ENCODE data around the gene CDYL2.

CDYL2 gene

GRCh38 chr16:80594756-80595155 is 209.6 kb downstream of the CDYL2 start:
- ATAC-seq (no peak), DNase-seq (no peak)
- no peak overlapping the region for H3K4me3 Mint-ChIP-seq
- peaks cover 23% of the 10 kb centered on the region for H3K4me1 Mint-ChIP-seq
- peaks cover 15% of the 10 kb centered on the region for H3K36me3 Mint-ChIP-seq (ENCODE audit: low read depth)
- H3K27ac Mint-ChIP-seq = no peak overlapping the region
- H3K9me3 Mint-ChIP-seq = peaks cover 11% of the 10 kb centered on the region
- peaks cover 17% of the 10 kb centered on the region for H3K27me3 Mint-ChIP-seq

- H3K9me3 Mint-ChIP-seq = peaks cover 19% of the 10 kb centered on the region
- H3K27me3 Mint-ChIP-seq = peaks cover 34% of the 10 kb centered on the region
- no peak overlapping the region for H3K4me3 Mint-ChIP-seq
- peaks cover 19% of the 10 kb centered on the region for H3K36me3 Mint-ChIP-seq (ENCODE audit: low read depth)
- ATAC-seq = no peak
- peaks cover 23% of the 10 kb centered on the region for H3K4me1 Mint-ChIP-seq
- DNase-seq = no peak
- no peak overlapping the region for H3K27ac Mint-ChIP-seq
These were observed 212.1 kb downstream of the CDYL2 start for GRCh38 chr16:80592273-80592672.

GRCh38 chr16:80591071-80591915 is 213.1 kb downstream of the CDYL2 start:
- Mint-ChIP-seq H3K4me1 (peaks cover 30% of the 10 kb centered on the region), H3K9me3 (peaks cover 13% of the 10 kb centered on the region), H3K27me3 (peaks cover 27% of the 10 kb centered on the region), H3K36me3 (ENCODE audit: low read depth) (peaks cover 12% of the 10 kb centered on the region), H3K27ac (peak overlapping the region; percentile 40), H3K4me3 (peak overlapping the region; percentile 13)
- DNase-seq = peak; percentile 11
- ATAC-seq = peak; percentile 88

GRCh38 chr16:80587071-80587470 is 217.3 kb downstream of the CDYL2 start:
- no peak overlapping the region for H3K27ac Mint-ChIP-seq
- peaks cover 55% of the 10 kb centered on the region for H3K4me1 Mint-ChIP-seq
- DNase-seq = no peak
- peaks cover 21% of the 10 kb centered on the region for H3K27me3 Mint-ChIP-seq
- H3K9me3 Mint-ChIP-seq = peaks cover 12% of the 10 kb centered on the region
- no peak overlapping the region for H3K4me3 Mint-ChIP-seq
- ATAC-seq = no peak
- H3K36me3 Mint-ChIP-seq (ENCODE audit: low read depth) = peaks cover 4% of the 10 kb centered on the region

GRCh38 chr16:80586476-80586875 is 217.9 kb downstream of the CDYL2 start:
- DNase-seq (no peak), ATAC-seq (no peak)
- Mint-ChIP-seq H3K4me1 (peaks cover 55% of the 10 kb centered on the region), H3K36me3 (ENCODE audit: low read depth) (peaks cover 4% of the 10 kb centered on the region), H3K27me3 (peaks cover 21% of the 10 kb centered on the region), H3K27ac (no peak overlapping the region), H3K9me3 (peaks cover 12% of the 10 kb centered on the region), H3K4me3 (no peak overlapping the region)

GRCh38 chr16:80585764-80586163 is 218.6 kb downstream of the CDYL2 start:
- peak; percentile 63 for ATAC-seq
- H3K9me3 Mint-ChIP-seq = peaks cover 12% of the 10 kb centered on the region
- peaks cover 55% of the 10 kb centered on the region for H3K4me1 Mint-ChIP-seq
- DNase-seq = no peak
- H3K27ac Mint-ChIP-seq = no peak overlapping the region
- H3K27me3 Mint-ChIP-seq = peaks cover 21% of the 10 kb centered on the region
- H3K4me3 Mint-ChIP-seq = no peak overlapping the region
- peaks cover 4% of the 10 kb centered on the region for H3K36me3 Mint-ChIP-seq (ENCODE audit: low read depth)

- Mint-ChIP-seq H3K4me1 (peaks cover 68% of the 10 kb centered on the region), H3K9me3 (peaks cover 9% of the 10 kb centered on the region), H3K36me3 (ENCODE audit: low read depth) (no peaks in the 10 kb centered on the region), H3K4me3 (peak overlapping the region; percentile 19), H3K27me3 (peaks cover 6% of the 10 kb centered on the region), H3K27ac (peak overlapping the region; percentile 33)
- ATAC-seq (peak; percentile 43), DNase-seq (peak; percentile 61)
These were observed 220.9 kb downstream of the CDYL2 start for GRCh38 chr16:80583466-80583865.

- ATAC-seq = peak; percentile 82
- peak overlapping the region; percentile 88 for H3K27ac Mint-ChIP-seq
- DNase-seq = peak; percentile 61
- peaks cover 4% of the 10 kb centered on the region for H3K9me3 Mint-ChIP-seq
- peaks cover 53% of the 10 kb centered on the region for H3K4me1 Mint-ChIP-seq
- peaks cover 3% of the 10 kb centered on the region for H3K27me3 Mint-ChIP-seq
- H3K36me3 Mint-ChIP-seq (ENCODE audit: low read depth) = no peaks in the 10 kb centered on the region
- peak overlapping the region; percentile 66 for H3K4me3 Mint-ChIP-seq
These were observed 224.1 kb downstream of the CDYL2 start for GRCh38 chr16:80580109-80580832.

- DNase-seq (no peak), ATAC-seq (no peak)
- Mint-ChIP-seq H3K27me3 (peaks cover 3% of the 10 kb centered on the region), H3K9me3 (no peaks in the 10 kb centered on the region), H3K27ac (no peak overlapping the region), H3K4me1 (peaks cover 33% of the 10 kb centered on the region), H3K36me3 (ENCODE audit: low read depth) (no peaks in the 10 kb centered on the region), H3K4me3 (no peak overlapping the region)
These were observed 226.7 kb downstream of the CDYL2 start for GRCh38 chr16:80577485-80578280.

- DNase-seq = no peak
- H3K27me3 Mint-ChIP-seq = peaks cover 6% of the 10 kb centered on the region
- no peak for ATAC-seq
- peaks cover 27% of the 10 kb centered on the region for H3K4me1 Mint-ChIP-seq
- peaks cover 1% of the 10 kb centered on the region for H3K36me3 Mint-ChIP-seq (ENCODE audit: low read depth)
- H3K4me3 Mint-ChIP-seq = no peak overlapping the region
- peaks cover 3% of the 10 kb centered on the region for H3K9me3 Mint-ChIP-seq
- no peak overlapping the region for H3K27ac Mint-ChIP-seq
These were observed 228.0 kb downstream of the CDYL2 start for GRCh38 chr16:80576343-80576912.

GRCh38 chr16:80573700-80574120 is 230.7 kb downstream of the CDYL2 start:
- no peak for DNase-seq
- Mint-ChIP-seq H3K9me3 (peaks cover 3% of the 10 kb centered on the region), H3K4me3 (no peak overlapping the region), H3K36me3 (ENCODE audit: low read depth) (peaks cover 5% of the 10 kb centered on the region), H3K27ac (no peak overlapping the region), H3K4me1 (peaks cover 26% of the 10 kb centered on the region), H3K27me3 (peaks cover 12% of the 10 kb centered on the region)
- ATAC-seq = no peak

GRCh38 chr16:80570106-80570478 is 234.3 kb downstream of the CDYL2 start:
- peaks cover 14% of the 10 kb centered on the region for H3K9me3 Mint-ChIP-seq
- peaks cover 9% of the 10 kb centered on the region for H3K27me3 Mint-ChIP-seq
- peaks cover 34% of the 10 kb centered on the region for H3K4me1 Mint-ChIP-seq
- DNase-seq (peak; percentile 30), ATAC-seq (peak; percentile 45)
- peak overlapping the region; percentile 58 for H3K4me3 Mint-ChIP-seq
- H3K36me3 Mint-ChIP-seq (ENCODE audit: low read depth) = peaks cover 8% of the 10 kb centered on the region
- H3K27ac Mint-ChIP-seq = peak overlapping the region; percentile 85

GRCh38 chr16:80569440-80570105 is 234.8 kb downstream of the CDYL2 start:
- peaks cover 40% of the 10 kb centered on the region for H3K4me1 Mint-ChIP-seq
- H3K27ac Mint-ChIP-seq = peak overlapping the region; percentile 85
- peaks cover 9% of the 10 kb centered on the region for H3K27me3 Mint-ChIP-seq
- DNase-seq = peak; percentile 72
- peak; percentile 95 for ATAC-seq
- peak overlapping the region; percentile 58 for H3K4me3 Mint-ChIP-seq
- H3K9me3 Mint-ChIP-seq = peaks cover 14% of the 10 kb centered on the region
- peaks cover 8% of the 10 kb centered on the region for H3K36me3 Mint-ChIP-seq (ENCODE audit: low read depth)

GRCh38 chr16:80564394-80564793 is 240.0 kb downstream of the CDYL2 start:
- DNase-seq (no peak), ATAC-seq (no peak)
- peaks cover 3% of the 10 kb centered on the region for H3K27me3 Mint-ChIP-seq
- peaks cover 3% of the 10 kb centered on the region for H3K36me3 Mint-ChIP-seq (ENCODE audit: low read depth)
- H3K9me3 Mint-ChIP-seq = peaks cover 11% of the 10 kb centered on the region
- H3K4me3 Mint-ChIP-seq = no peak overlapping the region
- H3K4me1 Mint-ChIP-seq = peaks cover 30% of the 10 kb centered on the region
- H3K27ac Mint-ChIP-seq = no peak overlapping the region

Measured in activated naive CD8-positive, alpha-beta T cell treated with anti-CD3 and anti-CD28 coated beads, Interleukin-2, amount 50 U/mL, for 24 hours (primary cell).